GM23338 (cell line): ENCODE measurements around the gene ACOT8. TPM values are rescaled to one million over a fixed set of nuclear protein-coding genes. Genes with fewer than 3 reads are reported as not detected.

Experiments
- ATAC-seq: fragments of 200-7000 bp; cut with Tn5 transposase; 3 replicates; pipeline ENCODE4 v1.9.1; 2020
- DNase-seq: peaks from one replicate; pipeline ENCODE4 v3.0.0-alpha.2; 2015; ENCODE audit warnings: low spot score
- H2AFZ ChIP-seq: fragments of 200-600 bp; sonication (generic); 2 replicates; pipeline ENCODE4 v1.8.0; 2016; ENCODE audit warnings: antibody characterized with exemption, mild to moderate bottlenecking, moderate library complexity
- H3F3A ChIP-seq: fragments of 200-600 bp; sonication (generic); replicated peaks from 2 replicates; pipeline ENCODE4 v1.8.0; 2017; ENCODE audit warnings: antibody characterized with exemption, mixed run types, low read depth
- H3K27ac ChIP-seq: fragments of 200-600 bp; sonication (generic); 2 replicates; pipeline ENCODE4 v1.6.1; 2016; ENCODE audit warnings: low read depth
- H3K27me3 ChIP-seq: fragments of 200-600 bp; sonication (generic); 2 replicates; pipeline ENCODE4 v1.8.0; 2016; ENCODE audit warnings: mild to moderate bottlenecking, mixed run types, moderate library complexity; ENCODE audit not compliant: insufficient read depth
- H3K36me3 ChIP-seq: fragments of 200-600 bp; sonication (generic); 2 replicates; pipeline ENCODE4 v1.8.0; 2016; ENCODE audit warnings: mild to moderate bottlenecking; ENCODE audit not compliant: insufficient read depth
- H3K4me1 ChIP-seq: fragments of 200-600 bp; sonication (generic); 2 replicates; pipeline ENCODE4 v1.8.0; 2016; ENCODE audit warnings: mild to moderate bottlenecking, moderate library complexity; ENCODE audit not compliant: insufficient read depth
- H3K4me2 ChIP-seq: fragments of 200-600 bp; sonication (generic); 2 replicates; pipeline ENCODE4 v1.7.1; 2017; ENCODE audit warnings: mixed run types
- H3K4me3 ChIP-seq: fragments of 200-600 bp; sonication (generic); 2 replicates; pipeline ENCODE4 v1.6.1; 2016; ENCODE audit warnings: mixed run types
- H3K79me2 ChIP-seq: fragments of 200-600 bp; sonication (generic); replicated peaks from 2 replicates; pipeline ENCODE4 v1.8.0; 2017; ENCODE audit warnings: mild to moderate bottlenecking; ENCODE audit not compliant: insufficient read depth
- H3K9me2 ChIP-seq: fragments of 200-600 bp; sonication (generic); 2 replicates; pipeline ENCODE4 v1.8.0; 2017; ENCODE audit not compliant: insufficient read depth
- H4K20me1 ChIP-seq: fragments of 200-600 bp; sonication (generic); replicated peaks from 2 replicates; pipeline ENCODE4 v1.8.0; 2017; ENCODE audit warnings: mild to moderate bottlenecking; ENCODE audit not compliant: insufficient read depth
- H3K27ac Mint-ChIP-seq: 2 replicates; pipeline ENCODE4 v1.8.0; 2020; ENCODE audit warnings: inconsistent platforms, mild to moderate bottlenecking, moderate library complexity, mixed read lengths
- H3K27me3 Mint-ChIP-seq: 3 replicates; pipeline ENCODE4 v1.8.0; 2022; ENCODE audit warnings: low read depth, mild to moderate bottlenecking, moderate library complexity, mixed read lengths, inconsistent platforms; ENCODE audit not compliant: insufficient read depth, poor library complexity
- H3K36me3 Mint-ChIP-seq: 3 replicates; pipeline ENCODE4 v1.8.0; 2021; ENCODE audit warnings: low read depth, mild to moderate bottlenecking, inconsistent platforms, moderate library complexity, mixed read lengths
- H3K4me1 Mint-ChIP-seq: 3 replicates; pipeline ENCODE4 v1.8.0; 2020; ENCODE audit warnings: mild to moderate bottlenecking, inconsistent platforms, mixed read lengths
- H3K4me3 Mint-ChIP-seq: 3 replicates; pipeline ENCODE4 v1.8.0; 2021; ENCODE audit warnings: moderate library complexity, mild to moderate bottlenecking, inconsistent platforms, mixed read lengths
- H3K9me3 Mint-ChIP-seq: 3 replicates; pipeline ENCODE4 v1.8.0; 2020; ENCODE audit warnings: moderate library complexity, mild to moderate bottlenecking, inconsistent platforms, mixed read lengths
- CREB1 ChIP-seq: fragments of 250-450 bp; sonication (Bioruptor Pico); IDR thresholded peaks from 2 replicates; pipeline ENCODE4 v1.5.0; 2020; ENCODE audit warnings: low read depth, mild to moderate bottlenecking, moderate library complexity
- EZH2 ChIP-seq: fragments of 200-600 bp; sonication (generic); IDR thresholded peaks from one replicate; pipeline ENCODE4 v1.8.0; 2017; ENCODE audit warnings: antibody characterized with exemption, mild to moderate bottlenecking, low read depth; ENCODE audit not compliant: unreplicated experiment
- EZH2phosphoT487 ChIP-seq: fragments of 200-600 bp; sonication (generic); IDR thresholded peaks from one replicate; pipeline ENCODE4 v1.8.1; 2018; ENCODE audit warnings: antibody characterized with exemption; ENCODE audit not compliant: unreplicated experiment
- JUNB ChIP-seq: IDR thresholded peaks from one replicate; pipeline ENCODE4 v1.6.1; 2016; ENCODE audit warnings: antibody characterized with exemption; ENCODE audit not compliant: unreplicated experiment
- NANOG ChIP-seq: IDR thresholded peaks from 2 replicates; pipeline ENCODE4 v1.6.1; 2016; ENCODE audit warnings: antibody characterized with exemption, borderline replicate concordance
- POLR2AphosphoS5 ChIP-seq: IDR thresholded peaks from 2 replicates; pipeline ENCODE4 v1.6.1; 2016; ENCODE audit warnings: antibody characterized with exemption, low read depth
- STAT1 ChIP-seq: IDR thresholded peaks from one replicate; pipeline ENCODE4 v1.6.1; 2016; ENCODE audit warnings: antibody characterized with exemption; ENCODE audit not compliant: unreplicated experiment
- ZNF114 ChIP-seq: fragments of 250-450 bp; sonication (Bioruptor Pico); IDR thresholded peaks from 2 replicates; pipeline ENCODE4 v1.5.0; 2020; ENCODE audit warnings: mild to moderate bottlenecking, moderate library complexity
- ZNF331 ChIP-seq: fragments of 250-450 bp; sonication (Bioruptor Pico); IDR thresholded peaks from 2 replicates; pipeline ENCODE4 v1.5.0; 2020; ENCODE audit warnings: low read depth, mild to moderate bottlenecking, moderate library complexity
- polyA plus RNA-seq: library from polyadenylated mRNA; unstranded; fragments of >200 nt; fragmentation: Nextera tagmentation; extraction: Ambion mirVana; gene quantifications from 2 replicates; pipeline ENCODE4 v1.2.1, GENCODE V29; 2016
- total RNA-seq: library from RNA; depleted of rRNA; stranded (reverse); fragments of >200 nt; shearing (Covaris generic); gene quantifications from 2 replicates; pipeline ENCODE4 v1.2.3, GENCODE V29; 2014
- TF ChIP-seq, protein P1 (sequence below): IDR thresholded peaks from 2 replicates; pipeline ENCODE4 v1.6.1; 2016; ENCODE audit warnings: antibody characterized with exemption
- TF ChIP-seq, protein P2 (sequence below), 2 experiments: fragments of 200-600 bp in 1 of 2; sonication (generic) in 1 of 2; conservative IDR thresholded peaks; 2 replicates each; pipeline versions ENCODE4 v1.5.1 to v1.6.1; 2016 to 2017; ENCODE audit warnings: antibody characterized with exemption in 2 of 2, low read depth in 2 of 2, mild to moderate bottlenecking in 2 of 2, moderate library complexity in 1 of 2
- TF ChIP-seq, protein P3 (sequence below): IDR thresholded peaks from one replicate; pipeline ENCODE4 v1.6.1; 2018; ENCODE audit warnings: antibody characterized with exemption; ENCODE audit not compliant: unreplicated experiment
- TF ChIP-seq, protein P4 (sequence below): fragments of 250-450 bp; sonication (Bioruptor Pico); IDR thresholded peaks from 2 replicates; pipeline ENCODE4 v1.5.0; 2020; ENCODE audit warnings: mild to moderate bottlenecking, moderate library complexity

Gene ACOT8
- total and polyA plus RNA-seq, 2 experiments from 2014 or later, result 42.0 to 75.2 TPM

DNA sequence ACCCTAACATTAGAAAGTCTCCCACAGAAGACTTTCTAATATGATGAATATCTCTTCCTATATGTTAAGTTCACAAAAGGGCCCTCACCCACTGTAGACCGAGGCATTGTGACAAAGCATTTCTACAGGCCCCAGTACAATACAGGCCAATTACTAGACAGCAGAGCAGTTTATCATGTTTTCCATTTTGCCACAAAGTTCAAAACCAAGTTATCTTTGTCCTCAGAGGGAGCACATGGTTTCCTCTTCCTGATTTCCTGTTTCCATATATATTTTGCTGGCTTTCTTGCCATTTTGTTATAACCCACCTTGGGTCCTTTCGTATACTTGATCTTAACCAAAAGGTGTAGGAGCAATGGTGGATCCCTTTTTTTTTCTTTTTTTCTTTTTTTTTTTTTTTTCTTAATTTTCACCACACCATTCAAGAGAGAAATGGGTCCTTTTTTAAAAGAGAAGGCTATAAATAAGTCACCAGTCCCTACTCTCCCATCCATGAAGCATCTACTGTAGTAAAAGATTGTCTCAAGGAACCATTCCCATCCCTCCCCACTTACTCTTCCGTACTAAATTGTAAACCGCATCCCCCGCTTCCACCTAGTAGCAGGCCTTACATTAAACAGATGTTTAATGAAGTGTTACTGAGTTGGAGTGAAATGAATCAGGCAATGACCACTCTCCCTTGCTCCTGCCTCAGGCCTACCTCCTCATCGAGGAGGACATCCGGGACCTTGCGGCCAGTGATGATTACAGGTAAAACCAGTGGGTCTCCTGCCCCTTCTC lies 46.8 kb downstream of the ACOT8 start:
- no peak for ATAC-seq
- no peak overlapping the region for H3K4me3 ChIP-seq
- no peak overlapping the region for H3K4me2 ChIP-seq
- H3F3A ChIP-seq, result peaks cover 16% of the 10 kb centered on the region
- Mint-ChIP-seq H3K27ac (no peak overlapping the region), H3K36me3 (peaks cover 73% of the 10 kb centered on the region), H3K4me1 (peaks cover 7% of the 10 kb centered on the region; the same call in 2 of the 3 replicates), H3K4me3 (no peak overlapping the region), H3K9me3 (no peaks in the 10 kb centered on the region), H3K27me3 (peaks cover 3% of the 10 kb centered on the region)
- TF ChIP-seq ZNF331 (CRISPR knock-in tag), result no peak
- TF ChIP-seq, protein P1, sequence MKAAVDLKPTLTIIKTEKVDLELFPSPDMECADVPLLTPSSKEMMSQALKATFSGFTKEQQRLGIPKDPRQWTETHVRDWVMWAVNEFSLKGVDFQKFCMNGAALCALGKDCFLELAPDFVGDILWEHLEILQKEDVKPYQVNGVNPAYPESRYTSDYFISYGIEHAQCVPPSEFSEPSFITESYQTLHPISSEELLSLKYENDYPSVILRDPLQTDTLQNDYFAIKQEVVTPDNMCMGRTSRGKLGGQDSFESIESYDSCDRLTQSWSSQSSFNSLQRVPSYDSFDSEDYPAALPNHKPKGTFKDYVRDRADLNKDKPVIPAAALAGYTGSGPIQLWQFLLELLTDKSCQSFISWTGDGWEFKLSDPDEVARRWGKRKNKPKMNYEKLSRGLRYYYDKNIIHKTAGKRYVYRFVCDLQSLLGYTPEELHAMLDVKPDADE, result no peak
- no peak for TF ChIP-seq CREB1 (CRISPR knock-in tag)
- TF ChIP-seq EZH2phosphoT487, result no peak
- TF ChIP-seq POLR2AphosphoS5, result no peak
- no peak for TF ChIP-seq JUNB
- TF ChIP-seq STAT1, result no peak
- TF ChIP-seq, protein P2, sequence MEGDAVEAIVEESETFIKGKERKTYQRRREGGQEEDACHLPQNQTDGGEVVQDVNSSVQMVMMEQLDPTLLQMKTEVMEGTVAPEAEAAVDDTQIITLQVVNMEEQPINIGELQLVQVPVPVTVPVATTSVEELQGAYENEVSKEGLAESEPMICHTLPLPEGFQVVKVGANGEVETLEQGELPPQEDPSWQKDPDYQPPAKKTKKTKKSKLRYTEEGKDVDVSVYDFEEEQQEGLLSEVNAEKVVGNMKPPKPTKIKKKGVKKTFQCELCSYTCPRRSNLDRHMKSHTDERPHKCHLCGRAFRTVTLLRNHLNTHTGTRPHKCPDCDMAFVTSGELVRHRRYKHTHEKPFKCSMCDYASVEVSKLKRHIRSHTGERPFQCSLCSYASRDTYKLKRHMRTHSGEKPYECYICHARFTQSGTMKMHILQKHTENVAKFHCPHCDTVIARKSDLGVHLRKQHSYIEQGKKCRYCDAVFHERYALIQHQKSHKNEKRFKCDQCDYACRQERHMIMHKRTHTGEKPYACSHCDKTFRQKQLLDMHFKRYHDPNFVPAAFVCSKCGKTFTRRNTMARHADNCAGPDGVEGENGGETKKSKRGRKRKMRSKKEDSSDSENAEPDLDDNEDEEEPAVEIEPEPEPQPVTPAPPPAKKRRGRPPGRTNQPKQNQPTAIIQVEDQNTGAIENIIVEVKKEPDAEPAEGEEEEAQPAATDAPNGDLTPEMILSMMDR (conservative IDR thresholded peaks at IDR 0.05; ENCODE audit: low read depth in 2 of 2), result no peak
- TF ChIP-seq, protein P3, sequence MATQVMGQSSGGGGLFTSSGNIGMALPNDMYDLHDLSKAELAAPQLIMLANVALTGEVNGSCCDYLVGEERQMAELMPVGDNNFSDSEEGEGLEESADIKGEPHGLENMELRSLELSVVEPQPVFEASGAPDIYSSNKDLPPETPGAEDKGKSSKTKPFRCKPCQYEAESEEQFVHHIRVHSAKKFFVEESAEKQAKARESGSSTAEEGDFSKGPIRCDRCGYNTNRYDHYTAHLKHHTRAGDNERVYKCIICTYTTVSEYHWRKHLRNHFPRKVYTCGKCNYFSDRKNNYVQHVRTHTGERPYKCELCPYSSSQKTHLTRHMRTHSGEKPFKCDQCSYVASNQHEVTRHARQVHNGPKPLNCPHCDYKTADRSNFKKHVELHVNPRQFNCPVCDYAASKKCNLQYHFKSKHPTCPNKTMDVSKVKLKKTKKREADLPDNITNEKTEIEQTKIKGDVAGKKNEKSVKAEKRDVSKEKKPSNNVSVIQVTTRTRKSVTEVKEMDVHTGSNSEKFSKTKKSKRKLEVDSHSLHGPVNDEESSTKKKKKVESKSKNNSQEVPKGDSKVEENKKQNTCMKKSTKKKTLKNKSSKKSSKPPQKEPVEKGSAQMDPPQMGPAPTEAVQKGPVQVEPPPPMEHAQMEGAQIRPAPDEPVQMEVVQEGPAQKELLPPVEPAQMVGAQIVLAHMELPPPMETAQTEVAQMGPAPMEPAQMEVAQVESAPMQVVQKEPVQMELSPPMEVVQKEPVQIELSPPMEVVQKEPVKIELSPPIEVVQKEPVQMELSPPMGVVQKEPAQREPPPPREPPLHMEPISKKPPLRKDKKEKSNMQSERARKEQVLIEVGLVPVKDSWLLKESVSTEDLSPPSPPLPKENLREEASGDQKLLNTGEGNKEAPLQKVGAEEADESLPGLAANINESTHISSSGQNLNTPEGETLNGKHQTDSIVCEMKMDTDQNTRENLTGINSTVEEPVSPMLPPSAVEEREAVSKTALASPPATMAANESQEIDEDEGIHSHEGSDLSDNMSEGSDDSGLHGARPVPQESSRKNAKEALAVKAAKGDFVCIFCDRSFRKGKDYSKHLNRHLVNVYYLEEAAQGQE, result no peak
- TF ChIP-seq, protein P4, sequence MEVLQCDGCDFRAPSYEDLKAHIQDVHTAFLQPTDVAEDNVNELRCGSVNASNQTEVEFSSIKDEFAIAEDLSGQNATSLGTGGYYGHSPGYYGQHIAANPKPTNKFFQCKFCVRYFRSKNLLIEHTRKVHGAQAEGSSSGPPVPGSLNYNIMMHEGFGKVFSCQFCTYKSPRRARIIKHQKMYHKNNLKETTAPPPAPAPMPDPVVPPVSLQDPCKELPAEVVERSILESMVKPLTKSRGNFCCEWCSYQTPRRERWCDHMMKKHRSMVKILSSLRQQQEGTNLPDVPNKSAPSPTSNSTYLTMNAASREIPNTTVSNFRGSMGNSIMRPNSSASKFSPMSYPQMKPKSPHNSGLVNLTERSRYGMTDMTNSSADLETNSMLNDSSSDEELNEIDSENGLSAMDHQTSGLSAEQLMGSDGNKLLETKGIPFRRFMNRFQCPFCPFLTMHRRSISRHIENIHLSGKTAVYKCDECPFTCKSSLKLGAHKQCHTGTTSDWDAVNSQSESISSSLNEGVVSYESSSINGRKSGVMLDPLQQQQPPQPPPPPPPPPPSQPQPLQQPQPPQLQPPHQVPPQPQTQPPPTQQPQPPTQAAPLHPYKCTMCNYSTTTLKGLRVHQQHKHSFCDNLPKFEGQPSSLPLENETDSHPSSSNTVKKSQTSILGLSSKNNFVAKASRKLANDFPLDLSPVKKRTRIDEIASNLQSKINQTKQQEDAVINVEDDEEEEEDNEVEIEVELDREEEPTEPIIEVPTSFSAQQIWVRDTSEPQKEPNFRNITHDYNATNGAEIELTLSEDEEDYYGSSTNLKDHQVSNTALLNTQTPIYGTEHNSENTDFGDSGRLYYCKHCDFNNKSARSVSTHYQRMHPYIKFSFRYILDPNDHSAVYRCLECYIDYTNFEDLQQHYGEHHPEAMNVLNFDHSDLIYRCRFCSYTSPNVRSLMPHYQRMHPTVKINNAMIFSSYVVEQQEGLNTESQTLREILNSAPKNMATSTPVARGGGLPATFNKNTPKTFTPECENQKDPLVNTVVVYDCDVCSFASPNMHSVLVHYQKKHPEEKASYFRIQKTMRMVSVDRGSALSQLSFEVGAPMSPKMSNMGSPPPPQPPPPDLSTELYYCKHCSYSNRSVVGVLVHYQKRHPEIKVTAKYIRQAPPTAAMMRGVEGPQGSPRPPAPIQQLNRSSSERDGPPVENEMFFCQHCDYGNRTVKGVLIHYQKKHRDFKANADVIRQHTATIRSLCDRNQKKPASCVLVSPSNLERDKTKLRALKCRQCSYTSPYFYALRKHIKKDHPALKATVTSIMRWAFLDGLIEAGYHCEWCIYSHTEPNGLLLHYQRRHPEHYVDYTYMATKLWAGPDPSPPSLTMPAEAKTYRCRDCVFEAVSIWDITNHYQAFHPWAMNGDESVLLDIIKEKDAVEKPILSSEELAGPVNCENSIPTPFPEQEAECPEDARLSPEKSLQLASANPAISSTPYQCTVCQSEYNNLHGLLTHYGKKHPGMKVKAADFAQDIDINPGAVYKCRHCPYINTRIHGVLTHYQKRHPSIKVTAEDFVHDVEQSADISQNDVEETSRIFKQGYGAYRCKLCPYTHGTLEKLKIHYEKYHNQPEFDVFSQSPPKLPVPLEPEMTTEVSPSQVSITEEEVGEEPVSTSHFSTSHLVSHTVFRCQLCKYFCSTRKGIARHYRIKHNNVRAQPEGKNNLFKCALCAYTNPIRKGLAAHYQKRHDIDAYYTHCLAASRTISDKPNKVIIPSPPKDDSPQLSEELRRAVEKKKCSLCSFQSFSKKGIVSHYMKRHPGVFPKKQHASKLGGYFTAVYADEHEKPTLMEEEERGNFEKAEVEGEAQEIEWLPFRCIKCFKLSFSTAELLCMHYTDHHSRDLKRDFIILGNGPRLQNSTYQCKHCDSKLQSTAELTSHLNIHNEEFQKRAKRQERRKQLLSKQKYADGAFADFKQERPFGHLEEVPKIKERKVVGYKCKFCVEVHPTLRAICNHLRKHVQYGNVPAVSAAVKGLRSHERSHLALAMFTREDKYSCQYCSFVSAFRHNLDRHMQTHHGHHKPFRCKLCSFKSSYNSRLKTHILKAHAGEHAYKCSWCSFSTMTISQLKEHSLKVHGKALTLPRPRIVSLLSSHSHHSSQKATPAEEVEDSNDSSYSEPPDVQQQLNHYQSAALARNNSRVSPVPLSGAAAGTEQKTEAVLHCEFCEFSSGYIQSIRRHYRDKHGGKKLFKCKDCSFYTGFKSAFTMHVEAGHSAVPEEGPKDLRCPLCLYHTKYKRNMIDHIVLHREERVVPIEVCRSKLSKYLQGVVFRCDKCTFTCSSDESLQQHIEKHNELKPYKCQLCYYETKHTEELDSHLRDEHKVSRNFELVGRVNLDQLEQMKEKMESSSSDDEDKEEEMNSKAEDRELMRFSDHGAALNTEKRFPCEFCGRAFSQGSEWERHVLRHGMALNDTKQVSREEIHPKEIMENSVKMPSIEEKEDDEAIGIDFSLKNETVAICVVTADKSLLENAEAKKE (CRISPR knock-in tag), result no peak
- no peak for TF ChIP-seq NANOG
- no peak for TF ChIP-seq ZNF114 (CRISPR knock-in tag)
- TF ChIP-seq EZH2, result no peak
- H4K20me1 ChIP-seq, result peaks cover 6% of the 10 kb centered on the region
- H3K79me2 ChIP-seq, result peaks cover 26% of the 10 kb centered on the region
- H3K9me2 ChIP-seq, result no peaks in the 10 kb centered on the region
- H3K27ac ChIP-seq, result no peak overlapping the region
- H3K27me3 ChIP-seq, result no peaks in the 10 kb centered on the region
- H2AFZ ChIP-seq, result no peak overlapping the region
- peaks cover 31% of the 10 kb centered on the region for H3K36me3 ChIP-seq
- peaks cover 13% of the 10 kb centered on the region for H3K4me1 ChIP-seq
- no peak for DNase-seq
